Activated CD8-positive, alpha-beta T cell treated with anti-CD3 and anti-CD28 coated beads for 36 hours (primary cell): ENCODE results near the gene MDC1. TPM values are rescaled to one million over a fixed set of nuclear protein-coding genes. Genes with fewer than 3 reads are reported as not detected.
"Not testable (repeated sequence)": the region's sequence is repeated elsewhere in the genome, so short reads cannot be mapped to it uniquely, and the experiment has no call there.

Experiments used
- ATAC-seq: fragments of 200-7000 bp; cut with Tn5 transposase; one replicate; pipeline ENCODE4 v1.10.0; 2021; ENCODE audit warnings: mild to moderate bottlenecking, moderate library complexity
- CTCF ChIA-PET: fragments of 350-600 bp; sonication (Branson Sonifier 250); formaldehyde crosslinking; loops from one replicate; lab custom pipeline; 2021; ENCODE audit warnings: antibody characterized with exemption; lab: Charles Lee
- POLR2A ChIA-PET: fragments of 350-600 bp; sonication (Branson Sonifier 250); formaldehyde crosslinking; loops from one replicate; lab custom pipeline; 2021; ENCODE audit warnings: antibody characterized with exemption; lab: Charles Lee
- DNase-seq: peaks from one replicate; pipeline ENCODE4 v3.0.0-alpha.2; 2020
- H3K27ac Mint-ChIP-seq: one replicate; pipeline ENCODE4 v1.8.0; 2021; ENCODE audit warnings: mild to moderate bottlenecking, mixed read lengths
- H3K27me3 Mint-ChIP-seq: one replicate; pipeline ENCODE4 v1.8.0; 2021; ENCODE audit warnings: mixed read lengths
- H3K36me3 Mint-ChIP-seq: one replicate; pipeline ENCODE4 v1.8.0; 2021; ENCODE audit warnings: low read depth, mixed read lengths
- H3K4me1 Mint-ChIP-seq: one replicate; pipeline ENCODE4 v1.8.0; 2021; ENCODE audit warnings: low read depth, mixed read lengths
- H3K4me3 Mint-ChIP-seq: one replicate; pipeline ENCODE4 v1.8.0; 2021; ENCODE audit warnings: mild to moderate bottlenecking, moderate library complexity, mixed read lengths
- H3K9me3 Mint-ChIP-seq: one replicate; pipeline ENCODE4 v1.8.0; 2021; ENCODE audit warnings: mixed read lengths
- intact Hi-C: fragments of 100-400 bp; cut with micrococcal nuclease; formaldehyde crosslinking; loops from one replicate; pipeline ENCODE4 v1.10.0; 2022
- total RNA-seq, 2 experiments: library from RNA; stranded (reverse); gene quantifications; one replicate each; pipeline ENCODE4 v1.2.3, GENCODE V29; 2021
- TF ChIP-seq, protein P1 (sequence below): fragments of 200-600 bp; IDR thresholded peaks from one replicate; pipeline ENCODE4 v1.8.0; 2022; ENCODE audit warnings: antibody characterized with exemption, mild to moderate bottlenecking

Gene MDC1
- total RNA-seq, 2 experiments from 2014 or later, result 80.4 to 90.7 TPM

DNA sequence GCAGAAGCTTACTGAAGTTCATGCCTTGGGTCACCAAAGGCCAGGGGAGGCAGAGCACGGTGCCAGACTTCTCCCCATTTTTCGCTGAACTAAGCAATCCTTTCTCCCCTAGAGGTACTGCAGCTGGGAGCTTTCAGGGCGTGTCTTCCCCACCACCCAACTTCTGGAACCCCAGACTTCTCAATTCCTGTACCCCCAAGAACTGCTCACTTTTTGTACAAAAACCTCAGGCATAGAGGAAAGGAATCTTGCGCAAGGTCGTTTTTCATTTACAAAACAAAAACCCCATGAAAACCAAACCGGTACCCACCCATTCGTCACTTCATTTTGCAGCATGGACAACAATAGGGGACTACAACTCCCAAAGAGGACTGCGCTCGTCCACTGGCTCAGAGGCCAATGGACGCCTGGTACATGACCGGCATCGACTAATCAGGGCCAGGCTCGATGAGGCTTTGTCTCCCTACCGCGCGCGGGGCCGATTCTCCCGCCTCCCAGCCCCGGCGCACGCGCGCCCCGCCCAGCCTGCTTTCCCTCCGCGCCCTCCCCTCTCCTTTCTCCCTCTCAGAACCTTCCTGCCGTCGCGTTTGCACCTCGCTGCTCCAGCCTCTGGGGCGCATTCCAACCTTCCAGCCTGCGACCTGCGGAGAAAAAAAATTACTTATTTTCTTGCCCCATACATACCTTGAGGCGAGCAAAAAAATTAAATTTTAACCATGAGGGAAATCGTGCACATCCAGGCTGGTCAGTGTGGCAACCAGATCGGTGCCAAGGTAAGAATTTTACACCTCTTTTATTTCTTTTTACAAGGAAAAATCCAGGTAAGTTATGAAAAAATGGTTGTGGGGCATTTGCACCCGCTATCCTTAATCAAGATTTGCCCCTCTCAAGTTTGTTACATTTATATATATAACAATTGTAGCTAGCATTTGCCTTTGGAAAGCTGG, 3.0 kb upstream of the MDC1 start, which contains the start of gene TUBB:
TSS of gene TUBB (plus strand) at position 562 of the 947 bp plus-strand sequence. CDS start at position 717, 155 bp downstream.
- ATAC-seq (peak; percentile 68), DNase-seq (peak; percentile 98)
- ChIA-PET POLR2A (interaction anchor here (0.6 to 22.1 kb wide), 10 partner anchors 14 to 163 kb away, joined by 3 to 500 read pairs (median 20); partner anchors contain the start of genes DHX16, GNL1, IER3 and MRPS18B), CTCF (interaction anchor here (1.6 to 25.8 kb wide), 5 partner anchors 10 to 105 kb away, joined by 6 to 704 read pairs (median 54); partner anchors contain the start of genes DHX16 and NRM)
- intact Hi-C loops, result loop anchor here (2.0 kb wide), 1 partner anchor 103 kb away; the partner anchor contains the start of genes MRPS18B and PPP1R10
- Mint-ChIP-seq H3K27ac (peak within 1 kb of the TSS; percentile 100), H3K4me1 (peaks cover 48% of the 10 kb centered on the region), H3K36me3 (peaks cover 68% of the 10 kb centered on the region), H3K9me3 (no peaks in the 10 kb centered on the region), H3K4me3 (peak within 1 kb of the TSS; percentile 80), H3K27me3 (no peaks in the 10 kb centered on the region)
- TF ChIP-seq, protein P1, sequence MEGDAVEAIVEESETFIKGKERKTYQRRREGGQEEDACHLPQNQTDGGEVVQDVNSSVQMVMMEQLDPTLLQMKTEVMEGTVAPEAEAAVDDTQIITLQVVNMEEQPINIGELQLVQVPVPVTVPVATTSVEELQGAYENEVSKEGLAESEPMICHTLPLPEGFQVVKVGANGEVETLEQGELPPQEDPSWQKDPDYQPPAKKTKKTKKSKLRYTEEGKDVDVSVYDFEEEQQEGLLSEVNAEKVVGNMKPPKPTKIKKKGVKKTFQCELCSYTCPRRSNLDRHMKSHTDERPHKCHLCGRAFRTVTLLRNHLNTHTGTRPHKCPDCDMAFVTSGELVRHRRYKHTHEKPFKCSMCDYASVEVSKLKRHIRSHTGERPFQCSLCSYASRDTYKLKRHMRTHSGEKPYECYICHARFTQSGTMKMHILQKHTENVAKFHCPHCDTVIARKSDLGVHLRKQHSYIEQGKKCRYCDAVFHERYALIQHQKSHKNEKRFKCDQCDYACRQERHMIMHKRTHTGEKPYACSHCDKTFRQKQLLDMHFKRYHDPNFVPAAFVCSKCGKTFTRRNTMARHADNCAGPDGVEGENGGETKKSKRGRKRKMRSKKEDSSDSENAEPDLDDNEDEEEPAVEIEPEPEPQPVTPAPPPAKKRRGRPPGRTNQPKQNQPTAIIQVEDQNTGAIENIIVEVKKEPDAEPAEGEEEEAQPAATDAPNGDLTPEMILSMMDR, result no peak

DNA sequence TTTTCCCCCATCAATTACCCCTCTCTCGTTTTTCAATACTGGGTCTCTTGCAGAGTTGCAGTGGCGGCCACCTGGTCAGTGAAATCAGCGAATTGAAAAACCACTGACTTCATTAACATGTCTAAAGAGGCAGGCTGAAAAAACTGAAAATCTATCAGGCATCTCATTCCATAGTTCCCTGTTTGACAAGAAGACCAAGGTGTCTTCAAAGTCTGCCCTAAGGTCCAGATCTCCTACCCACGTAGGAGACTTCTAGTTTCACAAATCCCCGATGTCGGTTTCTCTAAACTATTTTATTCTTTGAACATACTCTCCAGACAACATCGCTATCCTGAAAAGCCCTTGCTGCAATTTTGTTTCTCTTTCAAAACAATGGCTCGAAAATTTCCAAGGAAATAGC, 2.3 kb upstream of the MDC1 start:
- POLR2A ChIA-PET, result interaction anchor here (1.0 to 22.1 kb wide), 7 partner anchors 14 to 153 kb away, joined by 3 to 500 read pairs (median 66); partner anchors contain the start of genes DHX16, MRPS18B, NRM and PPP1R10
- H3K4me1 Mint-ChIP-seq, result peaks cover 47% of the 10 kb centered on the region
- no peak for ATAC-seq
- peak overlapping the region; percentile 100 for H3K27ac Mint-ChIP-seq
- TF ChIP-seq, protein P1, result no peak
- peak overlapping the region; percentile 80 for H3K4me3 Mint-ChIP-seq
- H3K9me3 Mint-ChIP-seq, result no peaks in the 10 kb centered on the region
- no peaks in the 10 kb centered on the region for H3K27me3 Mint-ChIP-seq
- CTCF ChIA-PET, result interaction anchor here (0.6 to 25.8 kb wide), 3 partner anchors 11 to 54 kb away, joined by 3 to 704 read pairs (median 60); partner anchors contain the start of gene DHX16
- intact Hi-C loops, result no loop called here
- DNase-seq, result no peak
- H3K36me3 Mint-ChIP-seq, result peaks cover 68% of the 10 kb centered on the region

GRCh38 chr6:30717845-30718720, 1.0 kb upstream of the MDC1 start:
- TF ChIP-seq, protein P1, result peak; percentile 49
- DNase-seq, ATAC-seq, H3K9me3 Mint-ChIP-seq, H3K27me3 Mint-ChIP-seq: not testable (repeated sequence)
- Mint-ChIP-seq H3K36me3 (peaks cover 66% of the 10 kb centered on the region), H3K27ac (peak overlapping the region; percentile 100), H3K4me3 (peak overlapping the region; percentile 80), H3K4me1 (peaks cover 36% of the 10 kb centered on the region)
- POLR2A ChIA-PET, result interaction anchor here (0.8 to 22.1 kb wide), 9 partner anchors 16 to 148 kb away, joined by 3 to 500 read pairs (median 27); partner anchors contain the start of genes DHX16, FLOT1, MRPS18B and NRM
- CTCF ChIA-PET, result interaction anchor here (1.0 to 25.8 kb wide), 5 partner anchors 12 to 41 kb away, joined by 3 to 704 read pairs (median 6); partner anchors contain the start of gene DHX16
- intact Hi-C loops, result loop anchor here (1.0 kb wide), 1 partner anchor 36 kb away; no protein-coding TSS in a partner anchor

DNA sequence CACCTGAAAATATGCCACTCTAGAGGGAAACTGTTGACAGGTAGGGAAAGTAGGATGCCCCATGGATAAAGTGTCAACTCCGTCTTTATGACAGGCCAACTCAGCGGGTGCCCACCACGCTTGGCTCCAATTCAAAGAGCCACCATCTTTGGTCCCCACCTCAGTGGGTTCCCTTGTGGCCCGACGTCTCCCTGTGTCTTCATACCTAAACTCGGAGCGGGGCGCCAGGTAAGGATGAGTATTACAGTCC, 277 bp downstream of the MDC1 start:
- ATAC-seq (no peak), DNase-seq (no peak)
- Mint-ChIP-seq H3K27me3 (no peaks in the 10 kb centered on the region), H3K4me1 (peaks cover 41% of the 10 kb centered on the region), H3K9me3 (no peaks in the 10 kb centered on the region), H3K27ac (peak overlapping the region; percentile 99), H3K4me3 (peak overlapping the region; percentile 80), H3K36me3 (peaks cover 66% of the 10 kb centered on the region)
- POLR2A ChIA-PET, result interaction anchor here (0.7 to 22.1 kb wide), 8 partner anchors 8 to 147 kb away, joined by 3 to 500 read pairs (median 8); partner anchors contain the start of genes DHX16, MRPS18B, NRM and PPP1R10
- CTCF ChIA-PET, result interaction anchor here (0.8 to 25.8 kb wide), 7 partner anchors 14 to 370 kb away, joined by 3 to 704 read pairs (median 4); partner anchors contain the start of gene DHX16
- intact Hi-C loops, result loop anchor here (1.0 kb wide), 1 partner anchor 35 kb away; no protein-coding TSS in a partner anchor
- TF ChIP-seq, protein P1, result no peak
